ENCODE data around the gene SORBS1.

- TF ChIP-seq CTCF (IDR thresholded peaks at IDR 0.05) = no peak
- TF ChIP-seq POLR2A (IDR thresholded peaks at IDR 0.05) = no peak
Measured at GRCh38 chr10:95504246-95504691, 56.9 kb downstream of the SORBS1 start.
